ENCODE results near the gene DNAH8.
"Not testable (repeated sequence)": the region's sequence is repeated elsewhere in the genome, so short reads cannot be mapped to it uniquely, and the experiment has no call there.

The DNAH8 gene

GRCh38 chr6:38912378-38912777 is 197.3 kb downstream of the DNAH8 start:
- DNase-seq = no peak

GRCh38 chr6:38915205-38915925 is 200.3 kb downstream of the DNAH8 start:
- DNase-seq = no peak

GRCh38 chr6:38921540-38921939 is 206.4 kb downstream of the DNAH8 start:
- not testable (repeated sequence) for DNase-seq

- no peak for DNase-seq
Observed at GRCh38 chr6:38924791-38925509, 209.8 kb downstream of the DNAH8 start.

- no peak for DNase-seq
Observed at GRCh38 chr6:38929560-38929959, 214.4 kb downstream of the DNAH8 start.

GRCh38 chr6:38933426-38933825 is 218.3 kb downstream of the DNAH8 start:
- peak; percentile 18 for DNase-seq

GRCh38 chr6:38935051-38935450 is 219.9 kb downstream of the DNAH8 start:
- DNase-seq = no peak

GRCh38 chr6:38937839-38938613 is 222.9 kb downstream of the DNAH8 start:
- DNase-seq = no peak

- DNase-seq = no peak
Observed at GRCh38 chr6:38938741-38939140, 223.6 kb downstream of the DNAH8 start.

- DNase-seq = no peak
Observed at GRCh38 chr6:38942442-38942841, 227.3 kb downstream of the DNAH8 start.

GRCh38 chr6:38942965-38943364 is 227.9 kb downstream of the DNAH8 start:
- DNase-seq = no peak

GRCh38 chr6:38943964-38944363 is 228.9 kb downstream of the DNAH8 start:
- DNase-seq = no peak

GRCh38 chr6:38944655-38945279 is 229.7 kb downstream of the DNAH8 start:
- DNase-seq = no peak

- DNase-seq = no peak
Observed at GRCh38 chr6:38955861-38956260, 240.8 kb downstream of the DNAH8 start.

- DNase-seq = no peak
Observed at GRCh38 chr6:38957426-38957825, 242.3 kb downstream of the DNAH8 start.

GRCh38 chr6:38959138-38959537 is 244.0 kb downstream of the DNAH8 start:
- peak; percentile 35 for DNase-seq

- no peak for DNase-seq
Observed at GRCh38 chr6:38968702-38969149, 253.6 kb downstream of the DNAH8 start.

GRCh38 chr6:38973178-38974057 is 258.3 kb downstream of the DNAH8 start:
- peak; percentile 54 for DNase-seq

GRCh38 chr6:38974389-38975151 is 259.5 kb downstream of the DNAH8 start:
- DNase-seq = no peak

GRCh38 chr6:38975621-38976049 is 260.5 kb downstream of the DNAH8 start:
- DNase-seq = no peak

GRCh38 chr6:38976051-38976450 is 260.9 kb downstream of the DNAH8 start:
- no peak for DNase-seq
